HepG2 (cell line): ENCODE measurements around the gene LRRC45. TPM values are rescaled to one million over a fixed set of nuclear protein-coding genes. Genes with fewer than 3 reads are reported as not detected.
A peak's percentile ranks its signal among the peaks of the same experiment; 100 is the strongest.

Experiments
- AHR ChIP-seq: IDR thresholded peaks from 2 replicates; pipeline ENCODE4 v1.6.1; 2018; ENCODE audit warnings: missing genetic modification reagents, missing compliant biosample characterization
- AKAP8 ChIP-seq: sonication (generic); formaldehyde crosslinking; IDR thresholded peaks from 2 replicates; pipeline ENCODE4 v1.5.1; 2020; ENCODE audit warnings: mild to moderate bottlenecking, missing genetic modification reagents
- CEBPG ChIP-seq: IDR thresholded peaks from 2 replicates; pipeline ENCODE4 v1.6.1; 2016
- CENPT ChIP-seq: sonication (generic); formaldehyde crosslinking; IDR thresholded peaks from 2 replicates; pipeline ENCODE4 v1.8.0; 2022; ENCODE audit warnings: low read depth, mild to moderate bottlenecking, moderate library complexity, missing genetic modification reagents
- KMT2A ChIP-seq: sonication (generic); formaldehyde crosslinking; IDR thresholded peaks from 2 replicates; pipeline ENCODE4 v1.4.0; 2020; ENCODE audit warnings: missing genetic modification reagents
- NFYB ChIP-seq: sonication (generic); formaldehyde crosslinking; IDR thresholded peaks from 2 replicates; pipeline ENCODE4 v1.4.0; 2020; ENCODE audit warnings: missing genetic modification reagents
- SIN3A ChIP-seq: IDR thresholded peaks from 2 replicates; pipeline ENCODE4 v1.6.1; 2011; ENCODE audit warnings: low read depth, mild to moderate bottlenecking, control low read depth, low read length, borderline replicate concordance
- TEAD2 ChIP-seq: sonication (generic); formaldehyde crosslinking; IDR thresholded peaks from 2 replicates; pipeline ENCODE4 v1.9.0; 2021; ENCODE audit warnings: missing genetic modification reagents
- ZBTB20 ChIP-seq: sonication (generic); formaldehyde crosslinking; IDR thresholded peaks from 2 replicates; pipeline ENCODE4 v1.8.1; 2023; ENCODE audit warnings: missing genetic modification reagents, low read depth, mild to moderate bottlenecking, borderline replicate concordance
- ZFP82 ChIP-seq: sonication (generic); formaldehyde crosslinking; IDR thresholded peaks from 2 replicates; pipeline ENCODE4 v1.5.1; 2020; ENCODE audit warnings: mild to moderate bottlenecking, missing genetic modification reagents, borderline replicate concordance
- ZNF251 ChIP-seq: sonication (generic); formaldehyde crosslinking; IDR thresholded peaks from 2 replicates; pipeline ENCODE4 v1.9.0; 2021; ENCODE audit warnings: mild to moderate bottlenecking, missing genetic modification reagents
- ZNF326 ChIP-seq: sonication (generic); formaldehyde crosslinking; IDR thresholded peaks from 2 replicates; pipeline ENCODE4 v1.4.0; 2020; ENCODE audit warnings: missing genetic modification reagents, borderline replicate concordance
- ZNF607 ChIP-seq: sonication (generic); formaldehyde crosslinking; IDR thresholded peaks from 2 replicates; pipeline ENCODE4 v1.5.1; 2020; ENCODE audit warnings: missing genetic modification reagents, mild to moderate bottlenecking, borderline replicate concordance
- ZNF614 ChIP-seq: IDR thresholded peaks from 2 replicates; pipeline ENCODE4 v1.6.1; 2018; ENCODE audit warnings: missing biosample characterization, missing genetic modification reagents, inconsistent platforms, borderline replicate concordance
- ZNF768 ChIP-seq: sonication (generic); formaldehyde crosslinking; IDR thresholded peaks from 2 replicates; pipeline ENCODE4 v1.4.0; 2020; ENCODE audit warnings: missing genetic modification reagents
- polyA plus RNA-seq, 8 experiments: library from polyadenylated mRNA; depleted of rRNA in 3 of 8; stranded (reverse) in 7 of 8; unstranded in 1 of 8; fragments of >200 nt; fragmentation: Illumina TruSeq in 4 of 8; extraction: Trizol in 4 of 8; gene quantifications; 2 replicates each; pipeline versions ENCODE4 v1.2.1 to v1.2.3, GENCODE V29; 2011 to 2016; ENCODE audit warnings: low read depth in 4 of 8, missing spikeins in 1 of 8, mixed read lengths in 1 of 8; ENCODE audit not compliant: insufficient read depth in 1 of 8
- total RNA-seq, 5 experiments: library from RNA; depleted of rRNA; stranded (reverse); fragments of >200 nt; fragmentation: Illumina TruSeq; extraction: Trizol; gene quantifications; 2 replicates each; pipeline ENCODE4 v1.2.3, GENCODE V29; 2016; ENCODE audit warnings: low read depth in 1 of 5
- TF ChIP-seq, protein P1 (sequence below): sonication (generic); formaldehyde crosslinking; IDR thresholded peaks from 2 replicates; pipeline ENCODE4 v1.4.0; 2020; ENCODE audit warnings: missing genetic modification reagents
- TF ChIP-seq, protein P2 (sequence below): sonication (generic); formaldehyde crosslinking; IDR thresholded peaks from 2 replicates; pipeline ENCODE4 v1.9.0; 2021; ENCODE audit warnings: missing genetic modification reagents, borderline replicate concordance
- TF ChIP-seq, protein P3 (sequence below): sonication (generic); formaldehyde crosslinking; IDR thresholded peaks from 2 replicates; pipeline ENCODE4 v1.4.0; 2020; ENCODE audit warnings: missing genetic modification reagents
- TF ChIP-seq, protein P4 (sequence below): sonication (generic); formaldehyde crosslinking; IDR thresholded peaks from 2 replicates; pipeline ENCODE4 v1.9.0; 2021; ENCODE audit warnings: missing genetic modification reagents, borderline replicate concordance

Gene LRRC45
- total and polyA plus RNA-seq, 2 of the 13 experiments (the other 11 are each of a cell fraction or from before 2014, with no cell fraction given) = 11.6 to 48.1 TPM

DNA sequence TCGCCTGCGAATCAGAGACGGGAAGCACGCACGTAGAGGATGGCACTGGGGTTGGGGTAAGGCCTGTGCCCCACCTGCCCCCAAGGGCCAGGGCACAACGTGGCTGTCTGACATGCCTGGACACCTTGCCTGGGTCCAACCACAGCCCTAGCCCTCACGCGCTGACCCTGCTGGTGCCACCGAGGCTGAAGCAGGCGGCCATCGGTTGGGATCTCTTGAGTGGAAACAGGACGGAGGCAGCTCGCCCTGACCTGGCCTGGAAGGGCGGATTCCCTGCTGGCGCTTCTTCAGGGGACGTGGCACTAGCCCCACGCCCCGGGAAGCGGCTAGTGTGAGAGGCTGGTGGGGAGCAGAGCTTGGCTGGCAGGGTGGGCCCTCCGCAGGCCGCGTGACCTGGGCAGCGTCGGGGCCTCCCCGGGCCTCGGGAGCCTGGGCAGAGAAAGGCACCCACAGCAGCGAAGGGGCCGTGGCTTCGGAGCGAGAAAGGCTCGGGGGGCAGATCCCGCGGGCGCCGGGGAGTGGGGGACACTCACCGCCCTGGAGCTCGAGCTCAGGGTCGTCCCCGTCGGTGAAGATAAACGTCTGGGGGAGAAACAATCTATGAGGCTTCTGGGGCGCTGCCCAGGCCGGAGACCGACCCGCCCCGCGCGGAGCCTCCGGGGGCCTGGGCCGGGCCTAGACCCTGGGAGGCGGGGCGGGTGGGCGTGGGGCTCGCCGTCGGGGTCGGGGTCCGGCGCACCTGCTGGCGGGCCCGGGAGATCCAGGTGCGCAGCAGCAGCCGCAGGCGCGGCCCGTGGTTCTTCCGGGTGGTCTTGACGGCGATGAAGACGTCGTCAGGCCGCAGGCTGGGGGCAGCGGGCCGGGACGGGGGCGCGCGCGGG is 27.9 kb downstream of the LRRC45 start (continued):
- TF ChIP-seq, protein P1, sequence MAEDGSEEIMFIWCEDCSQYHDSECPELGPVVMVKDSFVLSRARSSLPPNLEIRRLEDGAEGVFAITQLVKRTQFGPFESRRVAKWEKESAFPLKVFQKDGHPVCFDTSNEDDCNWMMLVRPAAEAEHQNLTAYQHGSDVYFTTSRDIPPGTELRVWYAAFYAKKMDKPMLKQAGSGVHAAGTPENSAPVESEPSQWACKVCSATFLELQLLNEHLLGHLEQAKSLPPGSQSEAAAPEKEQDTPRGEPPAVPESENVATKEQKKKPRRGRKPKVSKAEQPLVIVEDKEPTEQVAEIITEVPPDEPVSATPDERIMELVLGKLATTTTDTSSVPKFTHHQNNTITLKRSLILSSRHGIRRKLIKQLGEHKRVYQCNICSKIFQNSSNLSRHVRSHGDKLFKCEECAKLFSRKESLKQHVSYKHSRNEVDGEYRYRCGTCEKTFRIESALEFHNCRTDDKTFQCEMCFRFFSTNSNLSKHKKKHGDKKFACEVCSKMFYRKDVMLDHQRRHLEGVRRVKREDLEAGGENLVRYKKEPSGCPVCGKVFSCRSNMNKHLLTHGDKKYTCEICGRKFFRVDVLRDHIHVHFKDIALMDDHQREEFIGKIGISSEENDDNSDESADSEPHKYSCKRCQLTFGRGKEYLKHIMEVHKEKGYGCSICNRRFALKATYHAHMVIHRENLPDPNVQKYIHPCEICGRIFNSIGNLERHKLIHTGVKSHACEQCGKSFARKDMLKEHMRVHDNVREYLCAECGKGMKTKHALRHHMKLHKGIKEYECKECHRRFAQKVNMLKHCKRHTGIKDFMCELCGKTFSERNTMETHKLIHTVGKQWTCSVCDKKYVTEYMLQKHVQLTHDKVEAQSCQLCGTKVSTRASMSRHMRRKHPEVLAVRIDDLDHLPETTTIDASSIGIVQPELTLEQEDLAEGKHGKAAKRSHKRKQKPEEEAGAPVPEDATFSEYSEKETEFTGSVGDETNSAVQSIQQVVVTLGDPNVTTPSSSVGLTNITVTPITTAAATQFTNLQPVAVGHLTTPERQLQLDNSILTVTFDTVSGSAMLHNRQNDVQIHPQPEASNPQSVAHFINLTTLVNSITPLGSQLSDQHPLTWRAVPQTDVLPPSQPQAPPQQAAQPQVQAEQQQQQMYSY = no peak
- TF ChIP-seq ZFP82 (CRISPR knock-in tag) (0 out of 2 replicates have a peak, but pooled peaks have one; percentile 53), ZNF251 (CRISPR knock-in tag) (no peak), CEBPG (CRISPR knock-in tag) (no peak), NFYB (no peak), AKAP8 (0 out of 2 replicates have a peak, but pooled peaks have one; percentile 35), ZNF768 (no peak), KMT2A (CRISPR knock-in tag) (peak; percentile 56), CENPT (CRISPR knock-in tag) (0 out of 2 replicates have a peak, but pooled peaks have one; percentile 25), SIN3A (0 out of 2 replicates have a peak, but pooled peaks have one; percentile 12), ZNF326 (CRISPR knock-in tag) (no peak), ZNF614 (CRISPR knock-in tag) (no peak), ZBTB20 (CRISPR knock-in tag) (peak; percentile 37; the same call in 1 of the 2 replicates), ZNF607 (CRISPR knock-in tag) (no peak), AHR (peak; percentile 34; the same call in 1 of the 2 replicates), TEAD2 (CRISPR knock-in tag) (no peak)
- TF ChIP-seq, protein P2, sequence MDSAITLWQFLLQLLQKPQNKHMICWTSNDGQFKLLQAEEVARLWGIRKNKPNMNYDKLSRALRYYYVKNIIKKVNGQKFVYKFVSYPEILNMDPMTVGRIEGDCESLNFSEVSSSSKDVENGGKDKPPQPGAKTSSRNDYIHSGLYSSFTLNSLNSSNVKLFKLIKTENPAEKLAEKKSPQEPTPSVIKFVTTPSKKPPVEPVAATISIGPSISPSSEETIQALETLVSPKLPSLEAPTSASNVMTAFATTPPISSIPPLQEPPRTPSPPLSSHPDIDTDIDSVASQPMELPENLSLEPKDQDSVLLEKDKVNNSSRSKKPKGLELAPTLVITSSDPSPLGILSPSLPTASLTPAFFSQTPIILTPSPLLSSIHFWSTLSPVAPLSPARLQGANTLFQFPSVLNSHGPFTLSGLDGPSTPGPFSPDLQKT (CRISPR knock-in tag) = no peak
- TF ChIP-seq, protein P3, sequence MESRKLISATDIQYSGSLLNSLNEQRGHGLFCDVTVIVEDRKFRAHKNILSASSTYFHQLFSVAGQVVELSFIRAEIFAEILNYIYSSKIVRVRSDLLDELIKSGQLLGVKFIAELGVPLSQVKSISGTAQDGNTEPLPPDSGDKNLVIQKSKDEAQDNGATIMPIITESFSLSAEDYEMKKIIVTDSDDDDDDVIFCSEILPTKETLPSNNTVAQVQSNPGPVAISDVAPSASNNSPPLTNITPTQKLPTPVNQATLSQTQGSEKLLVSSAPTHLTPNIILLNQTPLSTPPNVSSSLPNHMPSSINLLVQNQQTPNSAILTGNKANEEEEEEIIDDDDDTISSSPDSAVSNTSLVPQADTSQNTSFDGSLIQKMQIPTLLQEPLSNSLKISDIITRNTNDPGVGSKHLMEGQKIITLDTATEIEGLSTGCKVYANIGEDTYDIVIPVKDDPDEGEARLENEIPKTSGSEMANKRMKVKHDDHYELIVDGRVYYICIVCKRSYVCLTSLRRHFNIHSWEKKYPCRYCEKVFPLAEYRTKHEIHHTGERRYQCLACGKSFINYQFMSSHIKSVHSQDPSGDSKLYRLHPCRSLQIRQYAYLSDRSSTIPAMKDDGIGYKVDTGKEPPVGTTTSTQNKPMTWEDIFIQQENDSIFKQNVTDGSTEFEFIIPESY (CRISPR knock-in tag) = no peak
- TF ChIP-seq, protein P4, sequence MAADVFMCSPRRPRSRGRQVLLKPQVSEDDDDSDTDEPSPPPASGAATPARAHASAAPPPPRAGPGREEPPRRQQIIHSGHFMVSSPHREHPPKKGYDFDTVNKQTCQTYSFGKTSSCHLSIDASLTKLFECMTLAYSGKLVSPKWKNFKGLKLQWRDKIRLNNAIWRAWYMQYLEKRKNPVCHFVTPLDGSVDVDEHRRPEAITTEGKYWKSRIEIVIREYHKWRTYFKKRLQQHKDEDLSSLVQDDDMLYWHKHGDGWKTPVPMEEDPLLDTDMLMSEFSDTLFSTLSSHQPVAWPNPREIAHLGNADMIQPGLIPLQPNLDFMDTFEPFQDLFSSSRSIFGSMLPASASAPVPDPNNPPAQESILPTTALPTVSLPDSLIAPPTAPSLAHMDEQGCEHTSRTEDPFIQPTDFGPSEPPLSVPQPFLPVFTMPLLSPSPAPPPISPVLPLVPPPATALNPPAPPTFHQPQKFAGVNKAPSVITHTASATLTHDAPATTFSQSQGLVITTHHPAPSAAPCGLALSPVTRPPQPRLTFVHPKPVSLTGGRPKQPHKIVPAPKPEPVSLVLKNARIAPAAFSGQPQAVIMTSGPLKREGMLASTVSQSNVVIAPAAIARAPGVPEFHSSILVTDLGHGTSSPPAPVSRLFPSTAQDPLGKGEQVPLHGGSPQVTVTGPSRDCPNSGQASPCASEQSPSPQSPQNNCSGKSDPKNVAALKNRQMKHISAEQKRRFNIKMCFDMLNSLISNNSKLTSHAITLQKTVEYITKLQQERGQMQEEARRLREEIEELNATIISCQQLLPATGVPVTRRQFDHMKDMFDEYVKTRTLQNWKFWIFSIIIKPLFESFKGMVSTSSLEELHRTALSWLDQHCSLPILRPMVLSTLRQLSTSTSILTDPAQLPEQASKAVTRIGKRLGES = no peak
